Kidney (tissue), 14 donors: ENCODE results near the gene GPC2. TPM values are rescaled to one million over a fixed set of nuclear protein-coding genes. Genes with fewer than 3 reads are reported as not detected.
A peak's percentile ranks its signal among the peaks of the same experiment; 100 is the strongest.
"Not testable (repeated sequence)": the region's sequence is repeated elsewhere in the genome, so short reads cannot be mapped to it uniquely, and the experiment has no call there.

ENCODE experiments used
- DNase-seq, 5 donors: peaks; one replicate each; pipeline ENCODE4 v3.0.0-alpha.2; 2013 to 2020
- FAIRE-seq: peaks from 2 replicates; lab custom pipeline; 2012; peaks lifted over from hg19 to GRCh38; lab: Jason Lieb, UNC
- H3K27ac ChIP-seq, 2 donors: one replicate each; pipeline ENCODE4 v1.7.0; 2013; ENCODE audit warnings: low read depth in 2 of 2, low read length in 2 of 2, inconsistent platforms in 1 of 2
- H3K27me3 ChIP-seq: one replicate; pipeline ENCODE4 v1.7.1; 2013; ENCODE audit warnings: low read length, inconsistent platforms; ENCODE audit not compliant: control insufficient read depth, insufficient read depth
- H3K36me3 ChIP-seq, 3 donors: one replicate each; pipeline versions ENCODE4 v1.7.0 to v1.7.1; 2013; ENCODE audit warnings: low read length in 3 of 3, control low read depth in 1 of 3, inconsistent platforms in 1 of 3; ENCODE audit not compliant: insufficient read depth in 3 of 3, control insufficient read depth in 2 of 3
- H3K4me1 ChIP-seq, 3 donors: one replicate each; pipeline versions ENCODE4 v1.7.0 to v1.7.1; 2013; ENCODE audit warnings: low read length in 3 of 3, inconsistent platforms in 1 of 3, low read depth in 1 of 3; ENCODE audit not compliant: control insufficient read depth in 2 of 3, insufficient read depth in 2 of 3
- H3K4me3 ChIP-seq, 3 donors: one replicate each; pipeline versions ENCODE4 v1.7.0 to v1.8.1; 2013; ENCODE audit warnings: low read length in 3 of 3, control low read depth in 1 of 3, inconsistent platforms in 1 of 3
- H3K9ac ChIP-seq, 3 donors: one replicate each; pipeline versions ENCODE4 v1.7.0 to v1.7.1; 2013; ENCODE audit warnings: low read length in 3 of 3, control low read depth in 1 of 3, inconsistent platforms in 1 of 3
- H3K9me3 ChIP-seq, 3 donors: one replicate each; pipeline versions ENCODE4 v1.7.0 to v1.7.1; 2013; ENCODE audit warnings: low read length in 3 of 3, control low read depth in 1 of 3, inconsistent platforms in 1 of 3; ENCODE audit not compliant: control insufficient read depth in 2 of 3, insufficient read depth in 1 of 3
- CTCF ChIP-seq: IDR thresholded peaks from 3 replicates; pipeline ENCODE4 v1.5.1; 2012; ENCODE audit warnings: mild to moderate bottlenecking, moderate library complexity, borderline replicate concordance; ENCODE audit not compliant: insufficient read depth; ENCODE audit errors: extremely low read depth
- intact Hi-C: fragments of 100-400 bp; cut with DNase I; formaldehyde crosslinking; loops from one replicate; pipeline ENCODE4 v1.11.1; 2022
- polyA plus RNA-seq: library from polyadenylated mRNA; stranded (reverse); fragments of 350-450 nt; fragmentation: Illumina TruSeq; extraction: RNeasy Lipid Tissue Mini Kit (QIAGEN cat#74804); gene quantifications from one replicate; pipeline ENCODE4 v1.2.3, GENCODE V29; 2014; ENCODE audit warnings: low read depth, low replicate concordance; ENCODE audit not compliant: insufficient read depth
- total RNA-seq: library from RNA; stranded (reverse); fragmentation: NEBNext Ultra II Directional; extraction: Animal tissue kit (Norgen Biotek cat#: 25700); gene quantifications from one replicate; pipeline ENCODE4 v1.2.1, GENCODE V29; 2021
- donor health status: control.
- donor health status: control.
- donor health status: control.
- donor health status: control.
- donor health status: control.
- donor health status: DM: yes; HTN: yes; CAD: no.
- donor health status: Normal renal cell carcinoma (clear cell type).

Gene GPC2
- total and polyA plus RNA-seq, 2 donors from 2014 or later, result 0.73 to 1.8 TPM

GRCh38 chr7:100215895-100216294, 38.7 kb upstream of the GPC2 start:
- intact Hi-C loops, result no loop called here
- H3K27me3 ChIP-seq, result no peaks in the 10 kb centered on the region
- no peaks in the 10 kb centered on the region for H3K9me3 ChIP-seq

GRCh38 chr7:100214356-100214755, 37.2 kb upstream of the GPC2 start:
- FAIRE-seq, DNase-seq, H3K36me3 ChIP-seq, H3K27ac ChIP-seq, H3K4me1 ChIP-seq, H3K9ac ChIP-seq, H3K9me3 ChIP-seq, H3K27me3 ChIP-seq, H3K4me3 ChIP-seq, intact Hi-C loops: not testable (repeated sequence)

More at GRCh38 chr7:100215895-100216294, 38.7 kb upstream of the GPC2 start:
- no peaks in the 10 kb centered on the region for H3K36me3 ChIP-seq
- no peak for TF ChIP-seq CTCF
- no peak overlapping the region for H3K4me3 ChIP-seq
- no peak overlapping the region for H3K27ac ChIP-seq
- DNase-seq (peak in 2 of 5 donors; percentile 1 to 29), FAIRE-seq (no peak)
- H3K4me1 ChIP-seq, result no peaks in the 10 kb centered on the region
- H3K9ac ChIP-seq, result no peak overlapping the region

GRCh38 chr7:100213672-100214071, 36.5 kb upstream of the GPC2 start:
- Histone ChIP-seq H3K27me3 (no peaks in the 10 kb centered on the region), H3K36me3 (no peaks in the 10 kb centered on the region), H3K9ac (no peak overlapping the region), H3K27ac (no peak overlapping the region), H3K4me3 (no peak overlapping the region), H3K4me1 (peaks cover 0 to 6% (median 0%) of the 10 kb centered on the region in 3 donors), H3K9me3 (no peaks in the 10 kb centered on the region)
- intact Hi-C loops, result no loop called here
- FAIRE-seq (no peak), DNase-seq (no peak)
- no peak for TF ChIP-seq CTCF

GRCh38 chr7:100212631-100213286, 35.6 kb upstream of the GPC2 start:
- Histone ChIP-seq H3K4me3 (no peak overlapping the region), H3K36me3 (no peaks in the 10 kb centered on the region), H3K27me3 (no peaks in the 10 kb centered on the region), H3K27ac (no peak overlapping the region), H3K9ac (no peak overlapping the region), H3K4me1 (peaks cover 0 to 8% (median 0%) of the 10 kb centered on the region in 3 donors), H3K9me3 (no peaks in the 10 kb centered on the region)
- TF ChIP-seq CTCF, result no peak
- intact Hi-C loops, result no loop called here
- FAIRE-seq, result no peak
- no peak for DNase-seq
